WERI-Rb-1 (cell line): ENCODE results near the gene TPGS1.

Experiments
- DNase-seq: peaks from one replicate; pipeline ENCODE4 v3.0.0-alpha.2; 2020
- H3K27ac ChIP-seq: fragments of 250-450 bp; sonication (Bioruptor Pico); 2 replicates; pipeline ENCODE4 v1.5.1; 2020; ENCODE audit warnings: mild to moderate bottlenecking, moderate library complexity
- H3K27me3 ChIP-seq: fragments of 250-450 bp; sonication (Bioruptor Pico); 2 replicates; pipeline ENCODE4 v1.5.1; 2021; ENCODE audit warnings: mild to moderate bottlenecking, low read depth, moderate library complexity; ENCODE audit not compliant: insufficient read depth, severe bottlenecking
- H3K36me3 ChIP-seq: fragments of 250-450 bp; sonication (Bioruptor Pico); 2 replicates; pipeline ENCODE4 v1.5.1; 2020; ENCODE audit warnings: mild to moderate bottlenecking, moderate library complexity
- H3K4me3 ChIP-seq: 2 replicates; pipeline ENCODE4 v1.5.1; 2011; ENCODE audit warnings: low read depth, mild to moderate bottlenecking, control low read depth, low read length
- H3K9me3 ChIP-seq: fragments of 250-450 bp; sonication (Bioruptor Pico); 2 replicates; pipeline ENCODE4 v1.5.1; 2021; ENCODE audit warnings: mild to moderate bottlenecking, moderate library complexity; ENCODE audit not compliant: severe bottlenecking
- TF ChIP-seq, protein P1 (sequence below): IDR thresholded peaks from 2 replicates; pipeline ENCODE4 v1.5.1; 2011; ENCODE audit warnings: low read depth, mild to moderate bottlenecking, control low read depth, inconsistent platforms, low read length

TPGS1 gene

DNA sequence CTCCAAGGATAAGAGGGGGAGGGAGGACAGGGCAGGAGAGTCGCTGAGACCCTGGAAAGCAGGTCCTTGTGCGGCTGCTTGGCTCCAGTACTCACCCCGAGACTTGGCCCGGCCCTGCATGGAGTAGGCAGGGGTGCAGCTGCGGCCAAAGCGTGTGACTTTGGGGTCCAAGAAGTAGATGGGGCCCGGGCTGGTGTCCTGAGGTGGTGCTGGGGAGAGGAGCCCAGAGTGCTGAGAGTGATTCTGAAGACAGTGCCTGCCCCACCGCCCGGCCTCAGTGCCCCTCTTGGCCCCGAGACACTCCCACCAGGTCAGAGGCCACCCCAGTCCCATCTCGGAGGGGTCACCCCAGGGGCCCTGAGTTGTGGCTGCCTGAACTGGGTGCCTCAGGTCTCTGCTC is 39.7 kb upstream of the TPGS1 start:
- H3K9me3 ChIP-seq, result no peaks in the 10 kb centered on the region
- TF ChIP-seq, protein P1, sequence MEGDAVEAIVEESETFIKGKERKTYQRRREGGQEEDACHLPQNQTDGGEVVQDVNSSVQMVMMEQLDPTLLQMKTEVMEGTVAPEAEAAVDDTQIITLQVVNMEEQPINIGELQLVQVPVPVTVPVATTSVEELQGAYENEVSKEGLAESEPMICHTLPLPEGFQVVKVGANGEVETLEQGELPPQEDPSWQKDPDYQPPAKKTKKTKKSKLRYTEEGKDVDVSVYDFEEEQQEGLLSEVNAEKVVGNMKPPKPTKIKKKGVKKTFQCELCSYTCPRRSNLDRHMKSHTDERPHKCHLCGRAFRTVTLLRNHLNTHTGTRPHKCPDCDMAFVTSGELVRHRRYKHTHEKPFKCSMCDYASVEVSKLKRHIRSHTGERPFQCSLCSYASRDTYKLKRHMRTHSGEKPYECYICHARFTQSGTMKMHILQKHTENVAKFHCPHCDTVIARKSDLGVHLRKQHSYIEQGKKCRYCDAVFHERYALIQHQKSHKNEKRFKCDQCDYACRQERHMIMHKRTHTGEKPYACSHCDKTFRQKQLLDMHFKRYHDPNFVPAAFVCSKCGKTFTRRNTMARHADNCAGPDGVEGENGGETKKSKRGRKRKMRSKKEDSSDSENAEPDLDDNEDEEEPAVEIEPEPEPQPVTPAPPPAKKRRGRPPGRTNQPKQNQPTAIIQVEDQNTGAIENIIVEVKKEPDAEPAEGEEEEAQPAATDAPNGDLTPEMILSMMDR, result no peak
- DNase-seq, result no peak

DNA sequence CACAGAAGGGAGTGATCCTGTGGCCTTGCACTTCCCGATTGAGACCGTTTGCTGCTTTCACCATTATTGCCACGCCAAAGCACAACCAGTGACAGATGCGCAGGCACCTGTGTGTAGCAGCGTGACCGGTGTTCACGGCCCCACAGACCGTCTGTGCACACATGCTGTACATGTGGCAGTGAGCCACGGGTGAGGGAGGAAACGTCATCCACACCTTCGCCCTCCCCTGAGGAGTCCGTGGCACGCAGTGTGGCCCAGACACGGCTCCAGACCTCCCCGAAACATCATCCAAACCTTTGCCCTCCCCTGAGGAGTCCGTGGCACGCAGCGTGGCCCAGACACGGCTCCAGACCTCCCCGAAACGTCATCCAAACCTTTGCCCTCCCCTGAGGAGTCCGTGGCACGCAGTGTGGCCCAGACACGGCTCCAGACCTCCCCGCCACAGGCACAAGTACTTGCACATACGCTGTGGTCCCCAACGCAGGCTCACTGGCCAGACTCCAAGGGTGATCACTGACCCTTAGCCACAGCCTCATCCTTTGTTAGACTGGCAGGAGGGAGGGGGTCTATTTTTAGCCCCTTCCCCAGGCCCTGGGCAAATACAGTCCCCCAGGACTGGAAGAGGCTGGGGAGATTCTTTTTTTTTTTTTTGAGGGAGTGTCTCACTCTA is 38.6 kb upstream of the TPGS1 start:
- H3K9me3 ChIP-seq, result no peaks in the 10 kb centered on the region
- no peak overlapping the region for H3K27ac ChIP-seq
- TF ChIP-seq, protein P1, result no peak
- H3K36me3 ChIP-seq, result no peaks in the 10 kb centered on the region
- no peak for DNase-seq
- H3K4me3 ChIP-seq, result no peak overlapping the region
- no peaks in the 10 kb centered on the region for H3K27me3 ChIP-seq

More for the DNA sequence above, 39.7 kb upstream of the TPGS1 start:
- H3K36me3 ChIP-seq, result no peaks in the 10 kb centered on the region
- no peaks in the 10 kb centered on the region for H3K27me3 ChIP-seq
- no peak overlapping the region for H3K27ac ChIP-seq
- H3K4me3 ChIP-seq, result no peak overlapping the region

DNA sequence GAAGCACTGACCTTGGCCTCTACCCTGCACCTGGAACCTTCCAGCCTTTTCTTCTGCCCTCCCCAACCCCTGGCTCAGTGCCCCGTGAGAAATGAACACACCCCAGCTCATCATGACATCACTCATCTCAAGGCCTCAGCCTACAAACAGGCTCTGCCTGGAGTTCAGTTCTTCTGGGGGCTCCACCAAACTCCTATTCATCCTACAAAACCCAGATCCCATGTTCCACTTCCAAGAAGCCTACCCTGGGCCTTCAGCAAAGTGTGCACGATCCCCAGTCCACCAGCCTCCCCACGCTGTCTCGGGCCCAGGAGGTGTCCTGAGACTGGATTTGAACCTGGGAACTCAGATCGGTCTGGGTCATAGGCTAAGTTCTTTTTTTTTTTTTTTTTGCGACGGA is 37.5 kb upstream of the TPGS1 start:
- TF ChIP-seq, protein P1, result no peak
- Histone ChIP-seq H3K27ac (no peak overlapping the region), H3K9me3 (no peaks in the 10 kb centered on the region), H3K36me3 (no peaks in the 10 kb centered on the region), H3K27me3 (no peaks in the 10 kb centered on the region), H3K4me3 (no peak overlapping the region)
- no peak for DNase-seq

DNA sequence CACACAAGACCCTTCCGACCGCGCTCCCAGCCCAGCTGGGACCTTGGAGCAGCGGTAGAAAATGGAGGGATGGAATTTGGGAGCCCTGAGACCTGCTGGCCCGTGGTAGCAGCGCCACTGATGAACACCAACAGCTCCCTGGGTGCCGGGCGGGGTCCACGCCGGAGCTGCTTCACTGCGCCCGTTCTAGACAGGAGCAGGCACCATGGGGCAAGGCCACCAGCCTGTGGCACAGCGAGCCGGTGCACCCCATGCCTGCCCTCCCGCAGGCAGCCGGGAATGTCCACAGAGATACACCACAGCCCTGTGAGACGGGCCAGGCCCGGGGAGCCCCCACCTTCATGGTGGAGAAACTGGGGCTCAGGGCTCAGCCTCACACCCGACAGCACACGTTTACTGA is 36.6 kb upstream of the TPGS1 start:
- Histone ChIP-seq H3K27ac (no peak overlapping the region), H3K27me3 (no peaks in the 10 kb centered on the region), H3K9me3 (no peaks in the 10 kb centered on the region), H3K36me3 (no peaks in the 10 kb centered on the region), H3K4me3 (no peak overlapping the region)
- no peak for DNase-seq
- TF ChIP-seq, protein P1, result no peak

DNA sequence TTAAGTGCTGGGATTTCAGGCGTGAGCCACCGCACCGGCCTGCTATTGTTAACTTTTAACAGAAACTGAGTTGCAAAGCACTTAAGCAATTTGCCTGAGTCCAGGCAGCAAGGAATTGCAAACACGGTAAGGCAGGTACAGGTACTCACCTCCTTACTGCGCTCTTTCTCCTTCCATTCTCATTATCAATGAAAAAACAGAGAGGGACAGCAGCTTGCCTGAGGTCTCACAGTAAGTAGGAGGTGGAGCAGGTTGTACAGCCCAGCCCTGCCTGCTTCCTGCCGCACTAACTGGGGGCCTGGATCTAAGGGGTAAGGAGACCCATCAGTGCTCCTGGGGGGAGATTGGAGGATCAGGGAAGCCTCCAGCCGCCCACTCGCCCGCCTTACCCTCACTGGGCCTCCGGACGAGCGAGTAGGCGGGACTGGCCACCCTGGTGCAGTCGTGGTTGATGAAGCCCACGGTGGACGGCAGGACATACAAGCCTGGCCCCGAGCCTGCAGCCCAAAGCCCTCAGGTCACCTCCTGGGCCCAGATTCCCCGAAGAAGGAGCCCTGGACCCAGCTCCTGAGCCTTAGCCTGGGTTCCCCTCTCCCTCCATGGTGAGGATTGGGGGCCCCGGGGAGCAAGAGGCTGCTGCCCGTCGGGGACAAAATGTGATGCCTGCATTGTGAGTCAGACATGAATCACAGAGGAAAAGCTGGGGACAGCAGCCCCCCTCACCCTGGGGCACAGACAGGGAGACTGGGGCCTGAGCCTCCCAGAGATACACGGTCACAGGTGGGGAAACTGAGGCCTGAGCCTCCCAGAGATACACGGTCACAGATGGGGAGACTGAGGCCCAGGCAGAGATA is 35.1 kb upstream of the TPGS1 start:
- Histone ChIP-seq H3K27me3 (no peaks in the 10 kb centered on the region), H3K4me3 (no peak overlapping the region), H3K36me3 (no peaks in the 10 kb centered on the region), H3K9me3 (no peaks in the 10 kb centered on the region), H3K27ac (no peak overlapping the region)
- no peak for DNase-seq
- TF ChIP-seq, protein P1, result no peak
